Nephron (organoid): ENCODE measurements around the gene RNF44.

Experiments
- H3K27ac Mint-ChIP-seq, 3 experiments: 2 replicates each; pipeline ENCODE4 v1.8.0; 2020; ENCODE audit warnings: mixed read lengths in 3 of 3, mild to moderate bottlenecking in 2 of 3, moderate library complexity in 1 of 3
- H3K27me3 Mint-ChIP-seq: 2 replicates; pipeline ENCODE4 v1.8.0; 2021; ENCODE audit warnings: low read depth, mild to moderate bottlenecking, moderate library complexity, mixed read lengths
- H3K36me3 Mint-ChIP-seq: 2 replicates; pipeline ENCODE4 v1.8.0; 2020; ENCODE audit warnings: low read depth, mixed read lengths
- H3K4me1 Mint-ChIP-seq: 2 replicates; pipeline ENCODE4 v1.8.0; 2020; ENCODE audit warnings: mixed read lengths
- H3K4me3 Mint-ChIP-seq, 3 experiments: 2 replicates each; pipeline ENCODE4 v1.8.0; 2020; ENCODE audit warnings: mild to moderate bottlenecking in 3 of 3, mixed read lengths in 3 of 3, moderate library complexity in 2 of 3
- H3K9me3 Mint-ChIP-seq: 2 replicates; pipeline ENCODE4 v1.8.0; 2020; ENCODE audit warnings: mixed read lengths
- CTCF ChIP-seq, 3 experiments: fragments of 200-600 bp; sonication (generic); IDR thresholded peaks; one replicate each; pipeline ENCODE4 v1.5.0; 2021; ENCODE audit warnings: antibody characterized with exemption in 3 of 3; ENCODE audit not compliant: unreplicated experiment in 3 of 3

RNF44 gene

GRCh38 chr5:176526462-176526861 lies 10.7 kb downstream of the RNF44 start:
- Mint-ChIP-seq H3K36me3 (peaks cover 20% of the 10 kb centered on the region), H3K4me3 (no peak overlapping the region), H3K9me3 (no peaks in the 10 kb centered on the region), H3K4me1 (peaks cover 5% of the 10 kb centered on the region), H3K27ac (no peak overlapping the region), H3K27me3 (no peaks in the 10 kb centered on the region)
- TF ChIP-seq CTCF (IDR thresholded peaks at IDR 0.05; ENCODE audit: unreplicated experiment in 3 of 3): no peak

GRCh38 chr5:176525677-176526076 lies 11.5 kb downstream of the RNF44 start:
- Mint-ChIP-seq H3K27me3 (no peaks in the 10 kb centered on the region), H3K36me3 (peaks cover 16% of the 10 kb centered on the region), H3K9me3 (no peaks in the 10 kb centered on the region), H3K4me3 (no peak overlapping the region), H3K4me1 (no peaks in the 10 kb centered on the region), H3K27ac (peak overlapping the region in 1 of 3 experiments; percentile 23)
- TF ChIP-seq CTCF (IDR thresholded peaks at IDR 0.05; ENCODE audit: unreplicated experiment in 3 of 3): no peak

- Mint-ChIP-seq H3K27me3 (no peaks in the 10 kb centered on the region), H3K27ac (no peak overlapping the region), H3K4me3 (no peak overlapping the region), H3K9me3 (no peaks in the 10 kb centered on the region), H3K4me1 (no peaks in the 10 kb centered on the region), H3K36me3 (peaks cover 16% of the 10 kb centered on the region)
- no peak for TF ChIP-seq CTCF (IDR thresholded peaks at IDR 0.05; ENCODE audit: unreplicated experiment in 3 of 3)
These were observed 12.2 kb downstream of the RNF44 start for GRCh38 chr5:176524987-176525386.

GRCh38 chr5:176524138-176524537 lies 13.1 kb downstream of the RNF44 start:
- Mint-ChIP-seq H3K4me1 (no peaks in the 10 kb centered on the region), H3K36me3 (peaks cover 16% of the 10 kb centered on the region), H3K9me3 (no peaks in the 10 kb centered on the region), H3K27ac (no peak overlapping the region), H3K4me3 (no peak overlapping the region), H3K27me3 (no peaks in the 10 kb centered on the region)
- TF ChIP-seq CTCF (IDR thresholded peaks at IDR 0.05; ENCODE audit: unreplicated experiment in 3 of 3): no peak

GRCh38 chr5:176521699-176522263 lies 15.4 kb downstream of the RNF44 start:
- no peak overlapping the region for H3K27ac Mint-ChIP-seq
- no peaks in the 10 kb centered on the region for H3K27me3 Mint-ChIP-seq
- H3K4me3 Mint-ChIP-seq: no peak overlapping the region
- H3K4me1 Mint-ChIP-seq: no peaks in the 10 kb centered on the region
- H3K9me3 Mint-ChIP-seq: no peaks in the 10 kb centered on the region
- H3K36me3 Mint-ChIP-seq: peaks cover 10% of the 10 kb centered on the region
- TF ChIP-seq CTCF (IDR thresholded peaks at IDR 0.05; ENCODE audit: unreplicated experiment in 3 of 3): no peak

- Mint-ChIP-seq H3K4me3 (no peak overlapping the region), H3K36me3 (peaks cover 6% of the 10 kb centered on the region), H3K9me3 (no peaks in the 10 kb centered on the region), H3K4me1 (no peaks in the 10 kb centered on the region), H3K27me3 (no peaks in the 10 kb centered on the region), H3K27ac (no peak overlapping the region)
- TF ChIP-seq CTCF (IDR thresholded peaks at IDR 0.05; ENCODE audit: unreplicated experiment in 3 of 3): no peak
These were observed 15.9 kb downstream of the RNF44 start for GRCh38 chr5:176521286-176521685.
